Activated CD4-positive, alpha-beta memory T cell treated with anti-CD3 and anti-CD28 coated beads for 36 hours (primary cell): ENCODE measurements around the gene SLC25A43. TPM values are rescaled to one million over a fixed set of nuclear protein-coding genes. Genes with fewer than 3 reads are reported as not detected.
"Not testable (repeated sequence)": the region's sequence is repeated elsewhere in the genome, so short reads cannot be mapped to it uniquely, and the experiment has no call there.

Experiments used
- CTCF ChIA-PET: fragments of 350-600 bp; sonication (Branson Sonifier 250); formaldehyde crosslinking; loops from one replicate; lab custom pipeline; 2021; ENCODE audit warnings: antibody characterized with exemption, inconsistent platforms; lab: Charles Lee
- POLR2A ChIA-PET: fragments of 350-600 bp; sonication (Branson Sonifier 250); formaldehyde crosslinking; loops from one replicate; lab custom pipeline; 2021; ENCODE audit warnings: antibody characterized with exemption; lab: Charles Lee
- DNase-seq: peaks from one replicate; pipeline ENCODE4 v3.0.0-alpha.2; 2020
- H3K27ac Mint-ChIP-seq: one replicate; pipeline ENCODE4 v1.8.0; 2021; ENCODE audit warnings: mixed read lengths
- H3K27me3 Mint-ChIP-seq: one replicate; pipeline ENCODE4 v1.8.0; 2021; ENCODE audit warnings: mixed read lengths
- H3K36me3 Mint-ChIP-seq: one replicate; pipeline ENCODE4 v1.8.0; 2021; ENCODE audit warnings: mixed read lengths
- H3K4me1 Mint-ChIP-seq: one replicate; pipeline ENCODE4 v1.8.0; 2021; ENCODE audit warnings: low read depth, mixed read lengths
- H3K4me3 Mint-ChIP-seq: one replicate; pipeline ENCODE4 v1.8.0; 2021; ENCODE audit warnings: mild to moderate bottlenecking, mixed read lengths
- H3K9me3 Mint-ChIP-seq: one replicate; pipeline ENCODE4 v1.8.0; 2021; ENCODE audit warnings: mixed read lengths
- intact Hi-C: fragments of 100-400 bp; cut with micrococcal nuclease; formaldehyde crosslinking; loops from one replicate; pipeline ENCODE4 v1.15.1; 2023
- total RNA-seq, 2 experiments: library from RNA; stranded (reverse); gene quantifications; one replicate each; pipeline ENCODE4 v1.2.3, GENCODE V29; 2021

The SLC25A43 gene
- total RNA-seq, 2 experiments from 2014 or later = 6.0 to 6.2 TPM

- Mint-ChIP-seq H3K27me3 (no peaks in the 10 kb centered on the region), H3K4me3 (no peak overlapping the region), H3K36me3 (peaks cover 2% of the 10 kb centered on the region), H3K27ac (no peak overlapping the region), H3K4me1 (peaks cover 3% of the 10 kb centered on the region), H3K9me3 (no peaks in the 10 kb centered on the region)
- DNase-seq = no peak
- ChIA-PET CTCF (no interaction called here), POLR2A (no interaction called here)
- intact Hi-C loops = no loop called here
Observed at GRCh38 chrX:119410854-119411253, 11.7 kb downstream of the SLC25A43 start.

- Mint-ChIP-seq H3K4me1 (peaks cover 3% of the 10 kb centered on the region), H3K4me3 (no peak overlapping the region), H3K9me3 (no peaks in the 10 kb centered on the region), H3K27ac (no peak overlapping the region), H3K36me3 (peaks cover 2% of the 10 kb centered on the region), H3K27me3 (no peaks in the 10 kb centered on the region)
- intact Hi-C loops = no loop called here
- DNase-seq = no peak
- ChIA-PET POLR2A (no interaction called here), CTCF (no interaction called here)
Observed at GRCh38 chrX:119411959-119412358, 12.8 kb downstream of the SLC25A43 start.

GRCh38 chrX:119417376-119417775, 18.2 kb downstream of the SLC25A43 start:
- Mint-ChIP-seq H3K4me1 (no peaks in the 10 kb centered on the region), H3K9me3 (no peaks in the 10 kb centered on the region), H3K27me3 (no peaks in the 10 kb centered on the region), H3K27ac (no peak overlapping the region), H3K36me3 (no peaks in the 10 kb centered on the region), H3K4me3 (no peak overlapping the region)
- ChIA-PET CTCF (no interaction called here), POLR2A (no interaction called here)
- no peak for DNase-seq
- intact Hi-C loops = no loop called here

- no peak overlapping the region for H3K27ac Mint-ChIP-seq
- POLR2A ChIA-PET = no interaction called here
- H3K27me3 Mint-ChIP-seq = no peaks in the 10 kb centered on the region
- CTCF ChIA-PET = no interaction called here
- no peak overlapping the region for H3K4me3 Mint-ChIP-seq
- H3K36me3 Mint-ChIP-seq = no peaks in the 10 kb centered on the region
- no peak for DNase-seq
- no peaks in the 10 kb centered on the region for H3K4me1 Mint-ChIP-seq
- no peaks in the 10 kb centered on the region for H3K9me3 Mint-ChIP-seq
- intact Hi-C loops = no loop called here
Observed at GRCh38 chrX:119417842-119418241, 18.7 kb downstream of the SLC25A43 start.

GRCh38 chrX:119419146-119419545, 20.0 kb downstream of the SLC25A43 start:
- Mint-ChIP-seq H3K36me3 (no peaks in the 10 kb centered on the region), H3K4me3 (no peak overlapping the region), H3K4me1 (no peaks in the 10 kb centered on the region), H3K9me3 (no peaks in the 10 kb centered on the region), H3K27me3 (no peaks in the 10 kb centered on the region), H3K27ac (no peak overlapping the region)
- DNase-seq = no peak
- ChIA-PET CTCF (no interaction called here), POLR2A (no interaction called here)
- intact Hi-C loops = no loop called here

- POLR2A ChIA-PET = no interaction called here
- CTCF ChIA-PET = no interaction called here
Observed at GRCh38 chrX:119419898-119420297, 20.8 kb downstream of the SLC25A43 start.

GRCh38 chrX:119421016-119421705, 22.0 kb downstream of the SLC25A43 start:
- intact Hi-C loops = no loop called here

More at GRCh38 chrX:119419898-119420297, 20.8 kb downstream of the SLC25A43 start:
- intact Hi-C loops = no loop called here
- Mint-ChIP-seq H3K27me3 (no peaks in the 10 kb centered on the region), H3K4me3 (no peak overlapping the region), H3K4me1 (no peaks in the 10 kb centered on the region), H3K9me3 (no peaks in the 10 kb centered on the region), H3K27ac (no peak overlapping the region), H3K36me3 (no peaks in the 10 kb centered on the region)
- no peak for DNase-seq

GRCh38 chrX:119423631-119424030, 24.5 kb downstream of the SLC25A43 start:
- ChIA-PET POLR2A (no interaction called here), CTCF (no interaction called here)
- H3K4me1 Mint-ChIP-seq = no peaks in the 10 kb centered on the region
- no peak overlapping the region for H3K4me3 Mint-ChIP-seq
- intact Hi-C loops = no loop called here
- no peaks in the 10 kb centered on the region for H3K9me3 Mint-ChIP-seq
- no peak overlapping the region for H3K27ac Mint-ChIP-seq
- H3K36me3 Mint-ChIP-seq = no peaks in the 10 kb centered on the region
- DNase-seq = no peak
- H3K27me3 Mint-ChIP-seq = no peaks in the 10 kb centered on the region

More at GRCh38 chrX:119421016-119421705, 22.0 kb downstream of the SLC25A43 start:
- ChIA-PET CTCF (no interaction called here), POLR2A (no interaction called here)
- no peak overlapping the region for H3K27ac Mint-ChIP-seq
- H3K4me3 Mint-ChIP-seq = no peak overlapping the region
- H3K9me3 Mint-ChIP-seq = no peaks in the 10 kb centered on the region
- no peaks in the 10 kb centered on the region for H3K36me3 Mint-ChIP-seq
- no peak for DNase-seq
- no peaks in the 10 kb centered on the region for H3K4me1 Mint-ChIP-seq
- H3K27me3 Mint-ChIP-seq = no peaks in the 10 kb centered on the region

GRCh38 chrX:119424999-119425398, 25.9 kb downstream of the SLC25A43 start:
- H3K36me3 Mint-ChIP-seq = no peaks in the 10 kb centered on the region

GRCh38 chrX:119427024-119427794, 28.1 kb downstream of the SLC25A43 start:
- Mint-ChIP-seq H3K4me1 (no peaks in the 10 kb centered on the region), H3K27ac (no peak overlapping the region), H3K9me3 (no peaks in the 10 kb centered on the region), H3K36me3 (no peaks in the 10 kb centered on the region), H3K27me3 (no peaks in the 10 kb centered on the region), H3K4me3 (no peak overlapping the region)
- CTCF ChIA-PET = no interaction called here
- intact Hi-C loops = no loop called here
- no peak for DNase-seq
- POLR2A ChIA-PET = no interaction called here

More at GRCh38 chrX:119424999-119425398, 25.9 kb downstream of the SLC25A43 start:
- Mint-ChIP-seq H3K9me3 (no peaks in the 10 kb centered on the region), H3K4me3 (no peak overlapping the region), H3K27me3 (no peaks in the 10 kb centered on the region), H3K4me1 (no peaks in the 10 kb centered on the region), H3K27ac (no peak overlapping the region)
- intact Hi-C loops = no loop called here
- CTCF ChIA-PET = no interaction called here
- POLR2A ChIA-PET = no interaction called here
- DNase-seq = no peak

- POLR2A ChIA-PET = no interaction called here
- H3K27me3 Mint-ChIP-seq = no peaks in the 10 kb centered on the region
- H3K27ac Mint-ChIP-seq = no peak overlapping the region
- no peaks in the 10 kb centered on the region for H3K4me1 Mint-ChIP-seq
- no peak for DNase-seq
- H3K36me3 Mint-ChIP-seq = no peaks in the 10 kb centered on the region
- intact Hi-C loops = no loop called here
- H3K9me3 Mint-ChIP-seq = no peaks in the 10 kb centered on the region
- H3K4me3 Mint-ChIP-seq = no peak overlapping the region
- CTCF ChIA-PET = no interaction called here
Observed at GRCh38 chrX:119427795-119428185, 28.7 kb downstream of the SLC25A43 start.

GRCh38 chrX:119429471-119429870, 30.3 kb downstream of the SLC25A43 start:
- CTCF ChIA-PET = no interaction called here
- Mint-ChIP-seq H3K36me3 (no peaks in the 10 kb centered on the region), H3K27me3 (no peaks in the 10 kb centered on the region), H3K27ac (no peak overlapping the region), H3K4me1 (no peaks in the 10 kb centered on the region), H3K4me3 (no peak overlapping the region), H3K9me3 (no peaks in the 10 kb centered on the region)
- DNase-seq = no peak
- intact Hi-C loops = no loop called here
- POLR2A ChIA-PET = no interaction called here

- POLR2A ChIA-PET, intact Hi-C loops, DNase-seq, H3K4me1 Mint-ChIP-seq, H3K4me3 Mint-ChIP-seq, CTCF ChIA-PET, H3K9me3 Mint-ChIP-seq, H3K27ac Mint-ChIP-seq, H3K27me3 Mint-ChIP-seq, H3K36me3 Mint-ChIP-seq: not testable (repeated sequence)
Observed at GRCh38 chrX:119441295-119441694, 42.2 kb downstream of the SLC25A43 start.
